Activated CD8-positive, alpha-beta T cell treated with anti-CD3 and anti-CD28 coated beads, Interleukin-2, amount 10 ng/mL, durations not matched to agents 7 days and 5 days (primary cell): ENCODE results near the gene FNDC5. TPM values are rescaled to one million over a fixed set of nuclear protein-coding genes. Genes with fewer than 3 reads are reported as not detected.

Experiments used
- ATAC-seq: fragments of 150-1000 bp; cut with Tn5 transposase; one replicate; pipeline ENCODE4 v1.10.0; 2021; ENCODE audit warnings: moderate library complexity
- CTCF ChIA-PET: fragments of 350-600 bp; sonication (Branson Sonifier 250); formaldehyde crosslinking; loops from one replicate; lab custom pipeline; 2021; ENCODE audit warnings: antibody characterized with exemption; lab: Charles Lee
- POLR2A ChIA-PET: fragments of 350-600 bp; sonication (Branson Sonifier 250); formaldehyde crosslinking; loops from one replicate; lab custom pipeline; 2021; ENCODE audit warnings: antibody characterized with exemption; lab: Charles Lee
- DNase-seq: peaks from one replicate; pipeline ENCODE4 v3.0.0-alpha.2; 2020
- H3K27ac Mint-ChIP-seq: one replicate; pipeline ENCODE4 v1.8.0; 2021; ENCODE audit warnings: mild to moderate bottlenecking, mixed read lengths
- H3K27me3 Mint-ChIP-seq: one replicate; pipeline ENCODE4 v1.8.0; 2021; ENCODE audit warnings: low read depth, mixed read lengths
- H3K36me3 Mint-ChIP-seq: one replicate; pipeline ENCODE4 v1.8.0; 2021; ENCODE audit warnings: low read depth, mixed read lengths
- H3K4me1 Mint-ChIP-seq: one replicate; pipeline ENCODE4 v1.8.0; 2021; ENCODE audit warnings: low read depth, mixed read lengths
- H3K4me3 Mint-ChIP-seq: one replicate; pipeline ENCODE4 v1.8.0; 2021; ENCODE audit warnings: mild to moderate bottlenecking, mixed read lengths
- H3K9me3 Mint-ChIP-seq: one replicate; pipeline ENCODE4 v1.8.0; 2022; ENCODE audit warnings: mixed read lengths; ENCODE audit not compliant: insufficient read depth
- total RNA-seq, 2 experiments: library from RNA; stranded (reverse); gene quantifications; one replicate each; pipeline ENCODE4 v1.2.3, GENCODE V29; 2021

Gene FNDC5
- total RNA-seq, 2 experiments from 2014 or later = not detected

DNA sequence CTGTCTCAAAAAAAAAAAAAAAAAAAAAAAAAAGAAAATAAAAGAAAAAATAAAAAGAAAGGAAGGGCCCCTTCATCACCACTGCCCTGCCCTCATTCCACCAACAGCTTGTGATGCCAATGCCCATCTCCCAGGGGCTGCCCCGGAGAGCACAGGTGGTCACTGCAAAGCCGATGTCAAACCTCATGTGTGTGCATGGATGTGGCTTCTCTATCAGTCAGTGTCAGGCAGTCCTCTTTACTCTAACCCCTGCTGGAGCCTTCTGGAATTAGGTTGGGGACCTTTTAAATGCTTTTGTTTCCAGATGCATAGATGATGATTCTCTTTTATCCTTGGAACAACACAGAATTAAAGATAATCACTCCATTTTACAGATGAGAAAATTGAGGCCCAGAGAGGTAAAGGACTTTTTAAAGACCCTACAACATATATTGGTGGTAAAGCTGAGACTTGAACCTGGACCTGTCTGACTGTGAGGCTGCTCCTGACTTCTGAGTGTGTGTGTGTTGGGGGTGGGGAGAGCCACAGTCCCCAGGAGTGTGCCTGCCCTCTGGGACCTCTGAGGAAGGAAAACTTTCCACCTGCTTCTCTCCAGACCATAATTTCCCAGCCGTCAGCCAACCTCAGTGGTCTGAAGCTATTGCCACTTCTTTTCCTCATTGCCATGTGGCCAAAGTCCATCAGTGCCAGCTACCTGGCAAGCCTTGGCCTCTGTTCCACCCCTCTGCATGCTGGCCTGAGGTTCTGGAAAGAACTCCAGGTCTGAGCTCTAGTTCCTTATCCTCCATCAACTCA is 33.5 kb upstream of the FNDC5 start:
- peaks cover 2% of the 10 kb centered on the region for H3K36me3 Mint-ChIP-seq
- peaks cover 50% of the 10 kb centered on the region for H3K27me3 Mint-ChIP-seq
- no peak for ATAC-seq
- H3K4me3 Mint-ChIP-seq = no peak overlapping the region
- POLR2A ChIA-PET = interaction anchor here (0.5 kb wide), 1 partner anchor 14 kb away, joined by 3 read pairs; no protein-coding TSS in a partner anchor
- H3K9me3 Mint-ChIP-seq = no peaks in the 10 kb centered on the region
- CTCF ChIA-PET = interaction anchor here (0.7 to 1.5 kb wide), 3 partner anchors 18 to 456 kb away, joined by 3 read pairs; partner anchors contain the start of gene HPCA
- no peak overlapping the region for H3K27ac Mint-ChIP-seq
- H3K4me1 Mint-ChIP-seq = peaks cover 6% of the 10 kb centered on the region
- no peak for DNase-seq

DNA sequence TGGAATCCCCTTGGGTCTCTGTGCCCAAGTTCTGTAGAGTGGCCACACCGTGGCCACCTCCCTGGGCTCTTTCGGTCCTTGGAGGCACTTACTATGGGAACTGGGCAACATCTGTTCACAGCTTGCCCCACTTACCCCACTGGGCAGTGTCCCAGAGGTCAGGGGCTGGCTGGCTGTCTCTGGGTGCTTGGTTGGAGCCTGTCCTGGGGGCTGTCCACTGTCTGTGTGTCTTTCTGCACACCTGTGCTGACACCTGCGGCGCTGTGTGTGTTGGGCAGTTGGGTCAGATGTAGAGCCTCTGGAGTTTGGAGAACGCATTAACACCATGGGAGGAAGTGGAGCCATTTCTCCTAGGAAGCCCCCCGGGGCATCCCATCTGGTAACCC is 31.8 kb upstream of the FNDC5 start:
- CTCF ChIA-PET = no interaction called here
- no peaks in the 10 kb centered on the region for H3K9me3 Mint-ChIP-seq
- H3K27ac Mint-ChIP-seq = no peak overlapping the region
- no peak for DNase-seq
- H3K4me1 Mint-ChIP-seq = peaks cover 6% of the 10 kb centered on the region
- H3K36me3 Mint-ChIP-seq = peaks cover 2% of the 10 kb centered on the region
- POLR2A ChIA-PET = no interaction called here
- peaks cover 56% of the 10 kb centered on the region for H3K27me3 Mint-ChIP-seq
- no peak for ATAC-seq
- no peak overlapping the region for H3K4me3 Mint-ChIP-seq

DNA sequence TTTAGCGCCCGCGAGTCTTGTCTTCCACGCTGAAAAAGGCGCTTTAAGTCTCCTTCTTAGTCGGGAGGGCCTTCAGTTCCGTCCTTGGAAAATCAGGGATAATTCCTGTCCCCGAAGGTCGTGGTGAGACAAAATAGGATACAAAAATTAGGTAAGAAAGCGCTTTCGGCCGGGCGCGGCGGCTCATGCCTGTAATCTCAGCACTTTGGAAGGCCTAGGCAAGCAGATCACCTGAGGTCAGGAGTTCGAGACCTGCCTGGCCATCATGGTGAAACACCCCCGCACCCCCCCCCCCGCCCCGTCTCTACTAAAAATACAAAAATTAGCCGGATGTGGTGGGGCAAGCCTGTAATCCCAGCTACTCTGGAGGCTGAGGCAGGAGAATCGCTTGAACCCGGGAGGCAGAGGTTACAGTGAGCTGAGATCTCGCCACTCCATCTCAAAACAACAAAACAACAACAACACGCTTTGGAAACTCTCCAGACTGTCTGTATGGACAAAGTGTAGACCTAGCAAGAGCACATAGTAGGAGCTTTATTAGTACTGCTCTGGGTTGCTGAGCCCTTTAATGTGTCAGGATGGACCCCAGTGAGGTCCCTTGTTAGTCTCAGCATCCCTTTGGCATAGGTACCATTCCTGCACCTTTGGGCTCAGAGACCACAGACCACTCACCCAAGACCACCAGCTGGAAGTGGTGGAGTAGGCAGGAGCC is 31.3 kb upstream of the FNDC5 start:
- ATAC-seq (no peak), DNase-seq (no peak)
- Mint-ChIP-seq H3K4me3 (peak overlapping the region; percentile 58), H3K27me3 (peaks cover 61% of the 10 kb centered on the region), H3K9me3 (no peaks in the 10 kb centered on the region), H3K27ac (no peak overlapping the region), H3K4me1 (peaks cover 6% of the 10 kb centered on the region), H3K36me3 (peaks cover 2% of the 10 kb centered on the region)
- ChIA-PET POLR2A (no interaction called here), CTCF (no interaction called here)

DNA sequence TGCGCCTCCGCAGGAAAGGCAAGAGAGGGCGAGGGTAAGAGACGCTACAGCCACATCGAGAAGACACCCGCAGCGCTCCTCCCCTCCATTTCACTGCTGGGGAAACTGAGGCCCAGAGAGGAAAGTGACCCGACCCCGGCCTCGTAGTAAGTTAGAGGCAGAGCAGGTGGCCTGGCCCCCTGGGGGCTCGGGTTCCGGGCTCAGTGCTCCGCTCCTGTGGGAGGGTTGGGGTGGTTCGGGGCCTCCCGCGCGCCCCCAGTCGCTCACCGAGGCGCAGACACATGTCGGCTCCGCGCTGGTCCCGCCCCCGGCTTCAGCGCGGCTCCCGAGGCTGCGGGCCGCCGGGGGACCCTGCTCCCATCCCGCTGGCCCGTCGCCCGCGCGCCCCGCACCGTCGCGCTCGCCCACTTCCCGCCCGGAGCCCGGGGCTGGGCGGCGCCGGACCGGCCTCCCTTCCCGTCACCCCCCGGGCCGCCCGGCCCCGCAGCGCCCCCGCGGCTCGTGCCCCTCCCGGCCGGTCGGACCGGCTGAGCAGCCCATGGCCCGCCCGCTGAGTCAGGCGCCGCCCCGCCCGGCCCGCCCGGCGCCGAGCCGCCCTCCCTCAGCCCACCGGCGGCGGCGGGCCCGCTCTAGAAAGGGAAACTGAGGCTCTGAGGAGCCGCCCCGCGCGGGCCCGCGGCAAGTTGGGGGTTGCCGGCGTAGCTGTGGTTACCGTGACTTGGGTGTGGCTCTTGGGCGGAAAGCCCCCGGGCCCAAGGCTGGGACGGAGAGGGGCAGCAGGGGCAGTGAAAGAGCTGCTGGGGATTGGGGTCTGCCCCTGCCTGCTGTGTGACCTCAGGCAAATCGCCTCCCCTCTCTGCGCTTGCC is 30.5 kb upstream of the FNDC5 start, which contains the start of gene TMEM54:
Gene TMEM54, minus strand, starts transcription at position 434 of the 867 bp plus-strand sequence. Its CDS starts 151 bp downstream, at position 283.
- peaks cover 6% of the 10 kb centered on the region for H3K4me1 Mint-ChIP-seq
- peak within 1 kb of the TSS; percentile 58 for H3K4me3 Mint-ChIP-seq
- H3K27ac Mint-ChIP-seq = no peak within 1 kb of the TSS
- ChIA-PET CTCF (no interaction called here), POLR2A (no interaction called here)
- H3K36me3 Mint-ChIP-seq = peaks cover 2% of the 10 kb centered on the region
- no peaks in the 10 kb centered on the region for H3K9me3 Mint-ChIP-seq
- peaks cover 68% of the 10 kb centered on the region for H3K27me3 Mint-ChIP-seq
- ATAC-seq = peak; percentile 67
- DNase-seq = no peak

DNA sequence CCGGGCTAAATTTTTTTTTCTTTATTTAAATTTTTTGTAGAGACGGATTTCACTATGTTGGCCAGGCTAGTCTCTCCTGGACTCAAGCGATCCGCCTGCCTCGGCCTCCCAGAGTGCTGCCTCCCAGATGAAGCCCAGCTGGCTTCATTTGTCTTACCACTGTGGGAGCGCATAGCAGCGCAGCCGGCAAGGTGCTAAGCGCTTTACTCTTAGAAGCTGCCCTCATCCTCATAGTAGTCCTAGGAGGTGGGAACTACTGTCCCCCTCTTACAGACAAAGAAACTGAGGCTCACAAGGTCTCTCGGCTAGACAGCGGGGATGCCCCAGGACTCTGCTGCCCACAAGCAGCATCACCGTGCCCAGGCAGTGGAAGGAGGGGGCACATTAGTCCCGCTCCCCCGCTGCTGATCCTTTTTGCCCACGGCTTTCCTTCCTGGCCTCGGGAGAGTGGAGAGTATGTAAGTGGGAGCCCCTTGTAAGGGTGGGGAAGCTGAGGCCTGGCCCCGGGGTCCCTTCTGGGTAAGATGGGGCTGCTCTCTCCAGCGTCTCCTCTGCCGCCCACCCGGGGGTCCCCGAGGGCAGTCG is 29.8 kb upstream of the FNDC5 start:
- Mint-ChIP-seq H3K9me3 (no peaks in the 10 kb centered on the region), H3K4me1 (peaks cover 6% of the 10 kb centered on the region), H3K27me3 (peaks cover 70% of the 10 kb centered on the region), H3K4me3 (peak overlapping the region; percentile 25), H3K27ac (no peak overlapping the region), H3K36me3 (peaks cover 2% of the 10 kb centered on the region)
- DNase-seq (no peak), ATAC-seq (no peak)
- ChIA-PET POLR2A (no interaction called here), CTCF (no interaction called here)

DNA sequence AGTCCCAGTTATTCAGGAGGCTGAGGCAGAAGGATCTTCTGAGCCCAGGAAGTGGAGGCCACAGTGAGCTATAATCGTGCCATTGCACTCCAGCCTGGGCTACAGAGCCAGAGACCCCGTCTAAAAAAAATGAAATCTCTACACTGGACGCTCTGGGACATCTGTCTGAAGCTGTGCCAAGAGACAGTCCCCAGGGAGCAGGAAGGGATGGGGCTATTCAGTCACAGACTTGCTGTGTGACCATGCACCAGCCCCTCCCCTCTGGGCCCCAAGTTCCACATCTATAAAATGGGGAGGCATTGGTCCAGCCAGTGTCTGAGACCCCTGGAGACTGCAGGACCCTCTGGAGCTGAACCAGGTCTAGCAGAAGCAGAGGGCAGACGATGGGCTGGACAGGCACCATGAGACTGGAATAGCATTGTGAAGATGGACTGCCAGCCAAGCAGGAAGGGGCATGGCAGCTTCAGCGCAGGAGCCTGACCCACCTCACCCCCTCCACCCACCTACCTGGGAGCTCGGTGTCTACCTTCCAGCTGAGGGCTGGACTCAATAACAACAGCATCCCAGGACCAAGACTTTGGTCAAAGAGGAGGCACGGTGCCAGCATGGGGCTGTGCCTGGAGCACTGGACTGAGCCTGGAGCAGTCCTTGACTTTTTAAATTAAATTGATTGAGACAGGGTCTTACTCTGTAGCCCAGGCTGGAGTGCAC is 29.0 kb upstream of the FNDC5 start:
- peaks cover 6% of the 10 kb centered on the region for H3K4me1 Mint-ChIP-seq
- H3K36me3 Mint-ChIP-seq = peaks cover 2% of the 10 kb centered on the region
- no peak overlapping the region for H3K27ac Mint-ChIP-seq
- no peak overlapping the region for H3K4me3 Mint-ChIP-seq
- CTCF ChIA-PET = interaction anchor here (0.7 to 1.5 kb wide), 4 partner anchors 9 to 227 kb away, joined by 3 read pairs; no protein-coding TSS in a partner anchor
- no peak for ATAC-seq
- no peaks in the 10 kb centered on the region for H3K9me3 Mint-ChIP-seq
- POLR2A ChIA-PET = no interaction called here
- no peak for DNase-seq
- peaks cover 66% of the 10 kb centered on the region for H3K27me3 Mint-ChIP-seq

DNA sequence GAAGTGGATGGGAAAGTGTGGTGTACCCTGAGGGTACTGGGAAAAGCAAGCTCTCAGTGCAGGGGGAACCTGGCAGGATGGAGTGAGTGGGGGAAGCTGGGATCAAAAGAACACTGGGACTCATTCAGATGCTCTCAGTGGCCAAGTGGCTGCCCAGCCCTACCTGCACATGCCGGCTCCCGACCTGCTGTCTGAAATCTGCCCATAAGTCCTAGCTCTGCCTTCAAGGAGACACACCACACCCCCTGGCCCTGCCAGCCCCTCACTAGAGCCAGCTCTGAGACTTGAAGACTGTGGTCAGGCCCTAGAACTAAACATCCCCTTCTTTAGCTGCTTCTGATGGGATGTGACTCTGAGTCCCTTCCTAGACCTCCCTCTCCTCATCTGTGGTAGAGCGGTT is 28.2 kb upstream of the FNDC5 start:
- Mint-ChIP-seq H3K27me3 (peaks cover 58% of the 10 kb centered on the region), H3K36me3 (peaks cover 2% of the 10 kb centered on the region), H3K4me3 (no peak overlapping the region), H3K9me3 (no peaks in the 10 kb centered on the region), H3K27ac (no peak overlapping the region), H3K4me1 (peaks cover 6% of the 10 kb centered on the region)
- POLR2A ChIA-PET = no interaction called here
- ATAC-seq = no peak
- no peak for DNase-seq
- CTCF ChIA-PET = interaction anchor here (0.8 to 1.5 kb wide), 3 partner anchors 9 to 228 kb away, joined by 3 read pairs; no protein-coding TSS in a partner anchor

DNA sequence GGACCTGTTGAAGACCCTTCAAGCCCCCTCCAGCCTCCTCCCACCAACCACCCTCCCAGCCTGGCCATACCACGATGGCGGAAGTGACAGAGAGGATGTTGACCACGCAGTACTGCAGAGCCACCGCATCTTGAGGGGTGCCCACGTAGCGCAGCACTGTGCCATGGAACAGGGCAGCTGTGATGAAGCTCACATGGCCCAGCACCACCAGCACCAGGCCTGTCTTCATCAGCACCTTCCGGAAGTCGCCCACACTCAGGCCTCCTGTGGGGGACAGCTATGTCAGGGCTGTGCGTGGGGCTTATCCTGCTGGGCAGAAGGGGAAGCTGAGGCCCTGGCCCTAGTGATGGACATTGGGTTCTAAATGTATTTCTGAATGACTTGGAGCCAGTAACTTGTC is 27.3 kb upstream of the FNDC5 start:
- Mint-ChIP-seq H3K9me3 (no peaks in the 10 kb centered on the region), H3K4me1 (peaks cover 6% of the 10 kb centered on the region), H3K27me3 (peaks cover 56% of the 10 kb centered on the region), H3K27ac (no peak overlapping the region), H3K36me3 (peaks cover 2% of the 10 kb centered on the region), H3K4me3 (no peak overlapping the region)
- ChIA-PET CTCF (interaction anchor here (1.5 kb wide), 2 partner anchors 21 to 22 kb away, joined by 3 to 6 read pairs; no protein-coding TSS in a partner anchor), POLR2A (interaction anchor here (1.2 kb wide), 1 partner anchor 11 kb away, joined by 4 read pairs; no protein-coding TSS in a partner anchor)
- ATAC-seq (no peak), DNase-seq (no peak)

DNA sequence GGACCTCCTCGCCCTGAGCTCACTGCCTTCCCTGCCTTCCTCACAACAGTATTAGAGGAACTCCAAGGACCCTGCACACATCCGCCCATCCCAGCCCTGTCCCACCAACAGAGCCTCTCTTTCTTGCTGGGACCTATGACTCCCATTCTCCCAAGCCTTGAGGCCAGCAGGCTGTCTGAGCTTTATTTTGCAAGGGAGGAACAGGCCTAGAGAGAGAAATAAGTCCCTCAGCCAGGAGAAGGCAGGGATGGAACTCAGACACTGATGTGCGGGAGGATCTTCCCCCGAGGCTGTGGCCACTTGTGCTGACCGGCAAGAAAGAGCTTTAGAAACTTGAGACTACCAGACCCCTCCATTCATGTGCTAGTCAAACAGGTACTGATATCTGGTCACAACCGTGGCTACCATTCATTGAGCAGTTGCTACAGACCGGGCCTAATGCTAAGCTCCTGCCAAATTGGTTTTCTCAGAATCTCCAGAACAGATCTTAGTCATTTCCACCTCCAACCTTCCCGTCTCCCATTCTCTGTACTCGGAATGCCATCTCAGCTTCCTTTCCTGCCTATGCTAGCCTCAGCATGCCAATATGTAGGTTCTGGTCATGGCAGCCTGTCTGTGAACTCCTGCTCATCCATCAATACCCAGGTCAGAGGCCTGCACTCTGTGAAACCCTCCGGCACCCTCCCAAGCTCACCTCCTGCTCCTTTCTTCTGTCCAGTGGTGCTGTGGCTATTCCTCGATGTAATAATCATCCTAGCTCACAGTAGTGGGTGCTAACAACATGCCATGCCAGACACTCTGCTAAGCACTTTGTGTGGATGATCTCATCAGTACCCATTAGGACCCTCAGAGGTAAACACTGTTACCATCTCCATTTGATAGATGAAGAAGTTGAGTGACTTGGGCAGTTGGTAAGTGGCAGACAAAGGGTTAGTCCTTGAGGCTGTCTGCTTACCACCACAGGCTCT is 26.7 kb upstream of the FNDC5 start:
- ATAC-seq (no peak), DNase-seq (no peak)
- H3K27me3 Mint-ChIP-seq = peaks cover 55% of the 10 kb centered on the region
- ChIA-PET CTCF (interaction anchor here (0.6 to 1.5 kb wide), 2 partner anchors 21 to 428 kb away, joined by 3 to 6 read pairs; no protein-coding TSS in a partner anchor), POLR2A (interaction anchor here (1.2 kb wide), 1 partner anchor 10 kb away, joined by 4 read pairs; no protein-coding TSS in a partner anchor)
- no peak overlapping the region for H3K4me3 Mint-ChIP-seq
- H3K36me3 Mint-ChIP-seq = peaks cover 2% of the 10 kb centered on the region
- H3K4me1 Mint-ChIP-seq = peaks cover 7% of the 10 kb centered on the region
- no peaks in the 10 kb centered on the region for H3K9me3 Mint-ChIP-seq
- H3K27ac Mint-ChIP-seq = no peak overlapping the region

DNA sequence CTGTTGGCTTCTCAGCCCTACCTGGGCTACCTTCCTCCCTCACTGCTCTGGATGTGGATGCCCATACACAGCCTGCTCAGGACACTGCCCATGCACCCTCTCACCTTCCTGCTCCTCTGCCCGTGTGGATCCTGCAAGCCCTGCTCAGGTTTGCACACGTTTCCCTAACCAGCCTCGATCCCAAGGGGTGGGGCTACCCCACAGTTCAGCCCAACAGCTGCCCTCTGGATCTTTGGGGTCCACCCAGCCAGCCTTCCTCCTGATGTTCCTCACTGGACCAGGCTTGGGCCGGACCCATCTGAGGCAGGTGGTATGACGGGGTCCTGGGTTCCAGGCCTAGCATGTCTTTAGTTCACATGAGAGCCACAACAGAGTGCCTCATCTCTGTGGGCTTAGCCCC is 25.7 kb upstream of the FNDC5 start:
- no peak for ATAC-seq
- no peaks in the 10 kb centered on the region for H3K9me3 Mint-ChIP-seq
- POLR2A ChIA-PET = no interaction called here
- H3K27me3 Mint-ChIP-seq = peaks cover 56% of the 10 kb centered on the region
- no peak for DNase-seq
- H3K36me3 Mint-ChIP-seq = no peaks in the 10 kb centered on the region
- CTCF ChIA-PET = interaction anchor here (1.5 kb wide), 1 partner anchor 20 kb away, joined by 6 read pairs; no protein-coding TSS in a partner anchor
- peaks cover 4% of the 10 kb centered on the region for H3K4me1 Mint-ChIP-seq
- no peak overlapping the region for H3K27ac Mint-ChIP-seq
- no peak overlapping the region for H3K4me3 Mint-ChIP-seq
